HCT116 (cell line): ENCODE measurements around the gene TMEM115. TPM values are rescaled to one million over a fixed set of nuclear protein-coding genes. Genes with fewer than 3 reads are reported as not detected.

Experiments used
- ATAC-seq: fragments of 200-7000 bp; cut with Tn5 transposase; 2 replicates; pipeline ENCODE4 v1.9.1; 2020; ENCODE audit warnings: mild to moderate bottlenecking, moderate library complexity
- BruUV-seq: library from RNA; stranded (reverse); fragments of 400-500 nt; replicated peaks from 2 replicates; lab custom pipeline; 2021; lab: Mats Ljungman, UMichigan
- CTCF ChIA-PET: fragments of 300-600 bp; sonication (Branson Sonifier 250); formaldehyde crosslinking; loops from one replicate; lab custom pipeline; 2021; ENCODE audit warnings: antibody characterized with exemption; lab: Charles Lee
- POLR2A ChIA-PET: fragments of 300-600, 350-600 bp; sonication (Branson Sonifier 250); formaldehyde crosslinking; loops from one replicate; lab custom pipeline; 2021; ENCODE audit warnings: antibody characterized with exemption; lab: Charles Lee
- RAD21 ChIA-PET, 2 experiments: fragments of 300-600 bp; sonication (Branson Sonifier 250); formaldehyde crosslinking; loops; one replicate each; lab custom pipeline; 2023; ENCODE audit warnings: low total read pairs in 2 of 2; ENCODE audit not compliant: uncharacterized antibody in 2 of 2, unreplicated experiment in 2 of 2, low non-redundant PET in 1 of 2; lab: Charles Lee
- DNase-seq: peaks from one replicate; pipeline ENCODE4 v3.0.0-alpha.2; 2010; ENCODE audit warnings: low read depth, low spot score
- H2AFZ ChIP-seq: fragments of 200-600 bp; shearing (Covaris generic), sonication (generic); 2 replicates; pipeline ENCODE4 v1.6.1; 2017; ENCODE audit warnings: low read depth, mixed run types, mixed read lengths, antibody characterized with exemption, low read length; ENCODE audit not compliant: poor library complexity, severe bottlenecking
- H3K27ac ChIP-seq: 2 replicates; pipeline ENCODE4 v1.5.1; 2012; ENCODE audit warnings: low read depth, low read length
- H3K27me3 ChIP-seq: fragments of 200-600 bp; sonication (generic); 2 replicates; pipeline ENCODE4 v1.6.1; 2016; ENCODE audit warnings: mixed run types, low read length, mixed read lengths; ENCODE audit not compliant: insufficient read depth
- H3K36me3 ChIP-seq, 2 experiments: fragments of 200-500 bp in 1 of 2; fragments of 200-600 bp in 1 of 2; sonication (Bioruptor generic) in 1 of 2; sonication (generic) in 1 of 2; 2 replicates each; pipeline versions ENCODE4 v1.5.1 to v1.6.1; 2014 to 2016; ENCODE audit warnings: low read length in 2 of 2, inconsistent platforms in 1 of 2, mixed read lengths in 1 of 2, mixed run types in 1 of 2; ENCODE audit not compliant: insufficient read depth in 2 of 2, control insufficient read depth in 1 of 2
- H3K4me1 ChIP-seq, 2 experiments: fragments of 200-600 bp in 1 of 2; sonication (generic) in 1 of 2; 2 replicates each; pipeline versions ENCODE4 v1.5.1 to v1.6.1; 2012 to 2017; ENCODE audit warnings: low read length in 2 of 2, inconsistent platforms in 1 of 2, mild to moderate bottlenecking in 1 of 2, mixed read lengths in 1 of 2, mixed run types in 1 of 2, moderate library complexity in 1 of 2; ENCODE audit not compliant: insufficient read depth in 2 of 2, control insufficient read depth in 1 of 2
- H3K4me2 ChIP-seq: fragments of 200-600 bp; sonication (generic); 2 replicates; pipeline ENCODE4 v1.6.1; 2017; ENCODE audit warnings: mixed run types, low read length, mixed read lengths
- H3K4me3 ChIP-seq, 2 experiments: fragments of 200-600 bp in 1 of 2; sonication (generic) in 1 of 2; replicated peaks in 1 of 2; 2 replicates each; pipeline ENCODE4 v1.5.1; 2011 to 2016; ENCODE audit warnings: low read length in 2 of 2, control low read depth in 1 of 2, low read depth in 1 of 2, mild to moderate bottlenecking in 1 of 2, mixed read lengths in 1 of 2, mixed run types in 1 of 2
- H3K79me2 ChIP-seq: fragments of 200-600 bp; sonication (generic); 2 replicates; pipeline ENCODE4 v1.6.1; 2017; ENCODE audit warnings: mild to moderate bottlenecking, mixed run types, low read length, moderate library complexity, mixed read lengths; ENCODE audit not compliant: insufficient read depth
- H3K9ac ChIP-seq: fragments of 200-600 bp; sonication (generic); 2 replicates; pipeline ENCODE4 v1.6.1; 2016; ENCODE audit warnings: low read length, mixed read lengths
- H3K9me2 ChIP-seq: fragments of 200-600 bp; sonication (generic), shearing (Covaris generic); 2 replicates; pipeline ENCODE4 v1.6.1; 2017; ENCODE audit warnings: mixed run types, mild to moderate bottlenecking, moderate library complexity; ENCODE audit not compliant: insufficient read depth
- H3K9me3 ChIP-seq, 2 experiments: fragments of 200-500 bp in 1 of 2; fragments of 200-600 bp in 1 of 2; sonication (Bioruptor generic) in 1 of 2; sonication (generic) in 1 of 2; 2 replicates each; pipeline ENCODE4 v1.6.1; 2014 to 2017; ENCODE audit warnings: low read length in 2 of 2, mixed read lengths in 2 of 2, inconsistent platforms in 1 of 2, low read depth in 1 of 2, mild to moderate bottlenecking in 1 of 2, mixed run types in 1 of 2, moderate library complexity in 1 of 2; ENCODE audit not compliant: control insufficient read depth in 1 of 2, insufficient read depth in 1 of 2
- H4K20me1 ChIP-seq: fragments of 200-600 bp; sonication (generic), shearing (Covaris generic); 2 replicates; pipeline ENCODE4 v1.6.1; 2017; ENCODE audit warnings: mixed run types, mild to moderate bottlenecking, moderate library complexity; ENCODE audit not compliant: insufficient read depth
- ATF3 ChIP-seq: IDR thresholded peaks from 2 replicates; pipeline ENCODE4 v1.6.1; 2012
- CBX3 ChIP-seq: IDR thresholded peaks from 2 replicates; pipeline ENCODE4 v1.6.1; 2012; ENCODE audit warnings: low read depth
- CEBPB ChIP-seq: IDR thresholded peaks from 2 replicates; pipeline ENCODE4 v1.6.1; 2012; ENCODE audit warnings: low read depth
- EZH2phosphoT487 ChIP-seq: fragments of 200-600 bp; IDR thresholded peaks from 2 replicates; pipeline ENCODE4 v1.6.1; 2018; ENCODE audit warnings: antibody characterized with exemption, borderline replicate concordance
- FOSL1 ChIP-seq: IDR thresholded peaks from 2 replicates; pipeline ENCODE4 v1.6.1; 2012; ENCODE audit warnings: low read depth
- JUND ChIP-seq: IDR thresholded peaks from 2 replicates; pipeline ENCODE4 v1.6.1; 2012
- MAX ChIP-seq: IDR thresholded peaks from 2 replicates; pipeline ENCODE4 v1.6.1; 2012
- POLR2A ChIP-seq: IDR thresholded peaks from 2 replicates; pipeline ENCODE4 v1.7.0; 2011; ENCODE audit warnings: borderline replicate concordance; ENCODE audit not compliant: insufficient read depth, insufficient read length; ENCODE audit errors: extremely low read depth
- POLR2AphosphoS5 ChIP-seq: IDR thresholded peaks from 2 replicates; pipeline ENCODE4 v1.6.1; 2011; ENCODE audit warnings: mild to moderate bottlenecking, low read depth, low read length, moderate library complexity
- RAD21 ChIP-seq: IDR thresholded peaks from 2 replicates; pipeline ENCODE4 v1.6.1; 2012; ENCODE audit warnings: low read depth, mild to moderate bottlenecking
- SIN3A ChIP-seq: IDR thresholded peaks from 2 replicates; pipeline ENCODE4 v1.6.1; 2012; ENCODE audit warnings: low read depth
- SP1 ChIP-seq: IDR thresholded peaks from 2 replicates; pipeline ENCODE4 v1.6.1; 2012; ENCODE audit warnings: low read depth
- TCF7L2 ChIP-seq: IDR thresholded peaks from 2 replicates; pipeline ENCODE4 v1.7.0; 2011; ENCODE audit warnings: borderline replicate concordance, inconsistent platforms; ENCODE audit not compliant: insufficient read depth, insufficient read length; ENCODE audit errors: extremely low read depth
- ZFX ChIP-seq: fragments of 450-650 bp; IDR thresholded peaks from 2 replicates; pipeline ENCODE4 v1.6.1; 2017
- intact Hi-C: fragments of 100-400 bp; cut with micrococcal nuclease; formaldehyde crosslinking; loops from 2 replicates; pipeline ENCODE4 v1.10.0; 2022
- total RNA-seq: library from RNA; stranded (reverse); gene quantifications from one replicate; pipeline ENCODE4 v1.2.1, GENCODE V29; 2021; ENCODE audit not compliant: unreplicated experiment

The TMEM115 gene
- total RNA-seq, 1 experiment from 2014 or later, result 24.6 TPM

GRCh38 chr3:50345008-50345407, 14.3 kb downstream of the TMEM115 start:
- intact Hi-C loops, result loop anchor here (5.0 kb wide), 1 partner anchor 267 kb away; the partner anchor contains the start of gene CISH
- H2AFZ ChIP-seq, result no peak overlapping the region
- no peaks in the 10 kb centered on the region for H3K27me3 ChIP-seq
- H3K9ac ChIP-seq, result no peak overlapping the region
- H4K20me1 ChIP-seq, result no peaks in the 10 kb centered on the region
- H3K36me3 ChIP-seq, result peaks cover 0 to 8% of the 10 kb centered on the region in 2 experiments; a peak in 1 of 4 replicates
- POLR2A ChIA-PET, result interaction anchor here (0.6 kb wide), 1 partner anchor 8 kb away, joined by 3 read pairs; no protein-coding TSS in a partner anchor
- CTCF ChIA-PET, result no interaction called here
- RAD21 ChIA-PET, result no interaction called here
- no peak overlapping the region; the same call in 1 of the 2 replicates for H3K27ac ChIP-seq
- no peak for TF ChIP-seq EZH2phosphoT487
- no peak for TF ChIP-seq POLR2AphosphoS5
- TF ChIP-seq ZFX, result no peak
- TF ChIP-seq MAX, result no peak
- no peak for TF ChIP-seq RAD21
- TF ChIP-seq JUND, result no peak
- no peak for TF ChIP-seq TCF7L2
- no peak for TF ChIP-seq CBX3
- no peak for TF ChIP-seq FOSL1
- no peak for TF ChIP-seq SP1
- no peak for TF ChIP-seq POLR2A
- TF ChIP-seq CEBPB, result no peak
- TF ChIP-seq SIN3A, result no peak
- TF ChIP-seq ATF3, result no peak
- H3K4me1 ChIP-seq, result peaks cover 12 to 47% of the 10 kb centered on the region in 2 experiments
- no TSS peak for BruUV-seq
- H3K79me2 ChIP-seq, result peaks cover 8% of the 10 kb centered on the region
- peak overlapping the region; percentile 75 for H3K4me2 ChIP-seq
- H3K9me2 ChIP-seq, result no peaks in the 10 kb centered on the region
- no peak overlapping the region for H3K4me3 ChIP-seq
- no peak for ATAC-seq
- no peak for DNase-seq
- H3K9me3 ChIP-seq, result no peaks in the 10 kb centered on the region
